OCI-LY1 (cell line): ENCODE measurements around the gene HIP1R.

Experiments
- CTCF ChIP-seq: fragments of 200-600 bp; sonication (generic), shearing (Covaris generic); IDR thresholded peaks from 2 replicates; pipeline ENCODE4 v1.5.1; 2017; ENCODE audit warnings: mild to moderate bottlenecking, antibody characterized with exemption, low read length, moderate library complexity, mixed read lengths
- EZH2 ChIP-seq: fragments of 200-600 bp; sonication (generic), shearing (Covaris generic); IDR thresholded peaks from 2 replicates; pipeline ENCODE4 v1.8.0; 2017; ENCODE audit warnings: borderline replicate concordance, mixed run types, mild to moderate bottlenecking, antibody characterized with exemption, low read length, moderate library complexity, mixed read lengths

- no peak for TF ChIP-seq CTCF
- TF ChIP-seq EZH2 = no peak
These were observed 20.0 kb downstream of the HIP1R start for GRCh38 chr12:122855071-122855829.
